ENCODE data around the gene WDPCP. TPM values are rescaled to one million over a fixed set of nuclear protein-coding genes. Genes with fewer than 3 reads are reported as not detected.

The WDPCP gene
- total and polyA plus RNA-seq, 2 of the 8 experiments (the other 6 are each of a cell fraction or from before 2014, with no cell fraction given) = 9.3 to 25.8 TPM

DNA sequence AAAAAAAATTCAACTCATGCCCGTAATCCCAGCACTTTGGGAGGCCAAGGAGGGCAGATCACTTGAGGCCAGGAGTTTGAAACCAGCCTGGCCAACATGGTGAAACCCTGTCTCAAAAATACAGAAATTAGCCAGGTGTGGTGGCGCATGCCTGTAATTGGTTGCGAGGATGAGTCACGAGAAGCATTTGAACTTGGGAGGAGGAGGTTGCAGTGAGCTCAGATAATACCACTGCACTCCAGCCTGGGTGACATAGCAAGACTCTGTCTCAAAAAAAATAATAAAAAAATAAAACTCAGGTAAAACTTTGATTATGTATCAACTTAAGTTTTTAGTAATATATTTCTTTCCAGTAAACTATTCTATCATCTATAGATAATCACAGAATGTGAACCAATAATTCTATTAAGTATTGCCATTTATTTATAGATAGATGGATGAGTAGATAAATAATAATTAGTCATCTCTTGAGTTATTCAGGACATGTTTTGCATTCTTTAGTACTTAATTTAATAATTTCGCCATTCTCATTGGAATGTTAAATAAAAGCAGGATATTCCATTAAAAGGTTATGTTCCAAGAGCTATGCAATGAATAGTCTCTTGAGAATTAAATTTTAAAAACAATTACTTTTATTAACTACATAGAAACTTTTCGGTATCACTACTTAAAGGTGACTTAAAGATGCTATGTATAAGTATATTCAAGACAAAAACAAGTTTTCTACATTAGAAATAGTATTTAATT, 48.7 kb downstream of the WDPCP start (continued):
- TF ChIP-seq SIX5 (IDR thresholded peaks at IDR 0.05; ENCODE audit: low read depth, low read length) = no peak
- TF ChIP-seq POLR2AphosphoS5 (IDR thresholded peaks at IDR 0.05; ENCODE audit: low read depth, low read length) = no peak
- no peak for TF ChIP-seq TAF7 (optimal IDR thresholded peaks at IDR 0.05; ENCODE audit: borderline replicate concordance, low read depth, low read length)
- TF ChIP-seq SP4 (IDR thresholded peaks at IDR 0.05; ENCODE audit: low read length) = no peak
- TF ChIP-seq TAF1 (IDR thresholded peaks at IDR 0.05; ENCODE audit: low read depth, low read length) = no peak
- TF ChIP-seq MAX (IDR thresholded peaks at IDR 0.05) = no peak
- TF ChIP-seq POLR2A (IDR thresholded peaks at IDR 0.05; ENCODE audit: control extremely low read depth in 1 of 2, low read depth in 2 of 2, low read length in 2 of 2) = no peak
- no peak for TF ChIP-seq GTF2F1 (IDR thresholded peaks at IDR 0.05; ENCODE audit: borderline replicate concordance, low read depth, low read length)
